Neural progenitor cell (in vitro differentiated cells): ENCODE measurements around the gene MCRIP2. TPM values are rescaled to one million over a fixed set of nuclear protein-coding genes. Genes with fewer than 3 reads are reported as not detected.

Source experiments
- DNase-seq: peaks from one replicate; pipeline ENCODE4 v3.0.0-alpha.2; 2016; ENCODE audit warnings: low spot score
- H2AFZ ChIP-seq: fragments of 200-600 bp; sonication (generic); replicated peaks from 2 replicates; pipeline ENCODE4 v1.6.1; 2016; ENCODE audit warnings: antibody characterized with exemption
- H3F3A ChIP-seq: fragments of 200-600 bp; sonication (generic); 2 replicates; pipeline ENCODE4 v1.6.1; 2016; ENCODE audit warnings: antibody characterized with exemption, low read depth
- H3K27ac ChIP-seq: fragments of 200-600 bp; sonication (generic); 2 replicates; pipeline ENCODE4 v1.5.1; 2016; ENCODE audit warnings: mild to moderate bottlenecking
- H3K27me3 ChIP-seq: fragments of 200-600 bp; sonication (generic); 2 replicates; pipeline ENCODE4 v1.6.1; 2016; ENCODE audit warnings: mild to moderate bottlenecking, moderate library complexity
- H3K36me3 ChIP-seq: fragments of 200-600 bp; sonication (generic); 2 replicates; pipeline ENCODE4 v1.5.1; 2016
- H3K4me1 ChIP-seq: fragments of 200-600 bp; sonication (generic); 2 replicates; pipeline ENCODE4 v1.6.1; 2016; ENCODE audit warnings: mixed run types
- H3K4me2 ChIP-seq: fragments of 200-600 bp; sonication (generic); 2 replicates; pipeline ENCODE4 v1.6.1; 2016
- H3K4me3 ChIP-seq: fragments of 200-600 bp; sonication (generic); 2 replicates; pipeline ENCODE4 v1.5.1; 2016
- H3K79me2 ChIP-seq: fragments of 200-600 bp; sonication (generic); 2 replicates; pipeline ENCODE4 v1.6.1; 2016; ENCODE audit warnings: low read depth
- H3K9ac ChIP-seq: fragments of 200-600 bp; sonication (generic); 2 replicates; pipeline ENCODE4 v1.6.1; 2016
- H3K9me3 ChIP-seq: fragments of 200-600 bp; sonication (generic); 2 replicates; pipeline ENCODE4 v1.5.1; 2016; ENCODE audit warnings: low read depth
- H4K20me1 ChIP-seq: fragments of 200-600 bp; sonication (generic); 2 replicates; pipeline ENCODE4 v1.6.1; 2016; ENCODE audit warnings: low read depth
- H3K27ac Mint-ChIP-seq: 3 replicates; pipeline ENCODE4 v1.8.0; 2021; ENCODE audit warnings: mixed read lengths
- H3K27me3 Mint-ChIP-seq: 2 replicates; pipeline ENCODE4 v1.8.0; 2022; ENCODE audit warnings: low read depth, mild to moderate bottlenecking, inconsistent platforms, moderate library complexity, mixed read lengths; ENCODE audit not compliant: insufficient read depth
- H3K36me3 Mint-ChIP-seq: 3 replicates; pipeline ENCODE4 v1.8.0; 2021; ENCODE audit warnings: mixed read lengths
- H3K4me1 Mint-ChIP-seq: 3 replicates; pipeline ENCODE4 v1.8.0; 2021; ENCODE audit warnings: mixed read lengths
- H3K4me3 Mint-ChIP-seq: 3 replicates; pipeline ENCODE4 v1.8.0; 2021; ENCODE audit warnings: mild to moderate bottlenecking, moderate library complexity, mixed read lengths
- H3K9me3 Mint-ChIP-seq: 3 replicates; pipeline ENCODE4 v1.8.0; 2020; ENCODE audit warnings: mixed read lengths
- CTCF ChIP-seq: fragments of 200-600 bp; sonication (generic); IDR thresholded peaks from 2 replicates; pipeline ENCODE4 v1.5.1; 2017; ENCODE audit warnings: antibody characterized with exemption, mild to moderate bottlenecking
- EZH2 ChIP-seq: fragments of 200-600 bp; sonication (generic); IDR thresholded peaks from 2 replicates; pipeline ENCODE4 v1.6.1; 2017; ENCODE audit warnings: antibody characterized with exemption, mild to moderate bottlenecking, moderate library complexity
- EZH2phosphoT487 ChIP-seq: fragments of 200-600 bp; sonication (generic); IDR thresholded peaks from 2 replicates; pipeline ENCODE4 v1.6.1; 2017; ENCODE audit warnings: antibody characterized with exemption
- total RNA-seq: library from RNA; depleted of rRNA; stranded (reverse); fragments of >200 nt; gene quantifications from 2 replicates; pipeline ENCODE4 v1.2.3, GENCODE V29; 2015; ENCODE audit warnings: low replicate concordance

The MCRIP2 gene
- total RNA-seq, 1 donor from 2014 or later = 1.5 TPM

DNA sequence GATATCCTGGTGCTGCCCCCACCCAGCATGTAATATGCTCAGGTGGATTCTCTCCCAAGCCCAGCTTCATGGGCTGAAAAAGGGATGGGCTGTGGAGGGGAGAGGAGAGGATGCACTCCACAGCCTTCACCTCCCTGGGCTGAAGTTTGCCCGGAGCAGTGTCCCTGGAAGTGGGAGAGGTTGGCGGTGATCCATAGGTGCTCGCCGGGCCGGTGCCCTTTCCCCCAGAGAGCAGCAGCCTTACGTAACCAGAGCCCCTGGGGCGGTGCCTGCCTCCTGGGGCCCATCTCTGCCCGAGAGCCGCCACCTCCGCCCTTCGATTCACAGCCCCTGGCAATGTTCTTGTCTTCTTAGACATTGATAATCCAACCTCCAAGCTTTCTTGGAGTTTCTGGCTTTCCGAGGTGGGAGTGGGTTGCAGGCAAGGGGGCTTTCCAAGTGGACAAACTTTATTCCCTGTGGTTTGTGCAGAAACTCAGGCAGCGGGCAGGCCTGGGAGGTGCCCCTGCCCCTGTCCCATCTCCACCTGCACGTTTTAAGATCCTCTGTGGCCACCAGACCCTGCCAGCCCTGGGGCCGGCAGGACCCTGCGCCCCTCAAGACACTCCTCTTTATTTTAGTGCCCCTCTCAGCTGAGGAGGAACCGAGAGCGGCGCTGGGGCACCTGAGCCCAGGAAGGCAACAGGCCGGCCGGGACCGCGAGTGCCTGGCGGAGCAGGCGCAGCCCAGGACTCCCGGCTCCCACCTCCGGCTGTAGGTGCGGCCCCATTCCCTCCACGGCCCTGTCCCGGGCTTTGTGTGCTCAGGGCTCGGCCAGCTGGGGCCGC lies 4.4 kb downstream of the MCRIP2 start:
- no peaks in the 10 kb centered on the region for H3K36me3 ChIP-seq
- H3K27ac ChIP-seq = no peak overlapping the region
- peaks cover 5% of the 10 kb centered on the region for H3K4me1 ChIP-seq
- H3K27me3 Mint-ChIP-seq = no peaks in the 10 kb centered on the region
- H3K79me2 ChIP-seq = no peaks in the 10 kb centered on the region
- H3K4me1 Mint-ChIP-seq = peaks cover 9% of the 10 kb centered on the region
- H3K36me3 Mint-ChIP-seq = no peaks in the 10 kb centered on the region
- H3K27me3 ChIP-seq = peaks cover 33% of the 10 kb centered on the region
- no peak overlapping the region for H3K4me2 ChIP-seq
- no peak overlapping the region for H3K4me3 ChIP-seq
- no peak for TF ChIP-seq EZH2
- no peak for TF ChIP-seq CTCF
- TF ChIP-seq EZH2phosphoT487 = no peak
- peaks cover 15% of the 10 kb centered on the region for H3F3A ChIP-seq
- peaks cover 16% of the 10 kb centered on the region for H4K20me1 ChIP-seq
- H3K9ac ChIP-seq = no peak overlapping the region
- no peak overlapping the region for H3K27ac Mint-ChIP-seq
- H2AFZ ChIP-seq = no peak overlapping the region
- no peak overlapping the region for H3K4me3 Mint-ChIP-seq
- no peak for DNase-seq
- H3K9me3 ChIP-seq = no peaks in the 10 kb centered on the region
- no peaks in the 10 kb centered on the region for H3K9me3 Mint-ChIP-seq

DNA sequence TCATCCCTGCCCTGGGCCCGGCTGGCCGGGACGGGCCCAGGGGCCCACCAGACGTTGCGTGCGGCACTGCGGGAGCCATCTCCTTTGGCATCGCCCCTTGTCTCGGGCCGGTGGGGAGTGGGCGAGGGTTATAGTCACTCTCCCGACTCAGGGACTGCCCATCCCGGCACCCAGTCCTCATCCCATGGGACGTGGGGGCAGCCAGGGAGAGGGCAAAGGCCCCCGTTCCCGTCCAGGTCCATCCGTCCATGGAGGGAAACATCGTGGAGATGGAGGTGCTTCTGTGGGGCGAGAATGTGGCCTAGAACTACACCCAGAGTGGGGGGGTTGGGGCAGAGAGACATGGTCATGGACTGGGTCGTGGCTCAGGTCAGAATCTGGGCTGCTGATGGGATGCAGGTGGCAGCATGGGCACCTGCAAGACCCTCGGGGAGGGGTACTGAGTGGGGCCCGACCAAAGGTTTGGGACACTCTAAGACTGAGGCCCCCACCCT lies 5.1 kb downstream of the MCRIP2 start:
- Histone ChIP-seq H3K79me2 (no peaks in the 10 kb centered on the region), H3K36me3 (no peaks in the 10 kb centered on the region), H4K20me1 (peaks cover 16% of the 10 kb centered on the region), H2AFZ (no peak overlapping the region), H3K4me2 (no peak overlapping the region), H3K9ac (no peak overlapping the region), H3K9me3 (no peaks in the 10 kb centered on the region), H3K4me3 (no peak overlapping the region), H3K27ac (no peak overlapping the region), H3F3A (peaks cover 15% of the 10 kb centered on the region), H3K4me1 (peaks cover 5% of the 10 kb centered on the region), H3K27me3 (peaks cover 26% of the 10 kb centered on the region)
- H3K4me3 Mint-ChIP-seq = peak overlapping the region; percentile 48
- TF ChIP-seq EZH2phosphoT487 (no peak), CTCF (no peak), EZH2 (no peak)
- H3K36me3 Mint-ChIP-seq = no peaks in the 10 kb centered on the region
- no peaks in the 10 kb centered on the region for H3K9me3 Mint-ChIP-seq
- no peak for DNase-seq
- H3K27ac Mint-ChIP-seq = no peak overlapping the region
- no peaks in the 10 kb centered on the region for H3K27me3 Mint-ChIP-seq
- H3K4me1 Mint-ChIP-seq = peaks cover 9% of the 10 kb centered on the region

- no peaks in the 10 kb centered on the region for H3K9me3 ChIP-seq
- peaks cover 16% of the 10 kb centered on the region for H4K20me1 ChIP-seq
- Mint-ChIP-seq H3K36me3 (no peaks in the 10 kb centered on the region), H3K9me3 (no peaks in the 10 kb centered on the region), H3K27me3 (no peaks in the 10 kb centered on the region), H3K27ac (no peak overlapping the region), H3K4me3 (peak overlapping the region; percentile 46), H3K4me1 (peaks cover 9% of the 10 kb centered on the region)
- no peak for DNase-seq
- no peak overlapping the region for H3K27ac ChIP-seq
- H3K9ac ChIP-seq = no peak overlapping the region
- peaks cover 5% of the 10 kb centered on the region for H3K4me1 ChIP-seq
- no peak overlapping the region for H2AFZ ChIP-seq
- TF ChIP-seq EZH2 = no peak
- H3K4me2 ChIP-seq = no peak overlapping the region
- peaks cover 20% of the 10 kb centered on the region for H3K27me3 ChIP-seq
- H3K36me3 ChIP-seq = no peaks in the 10 kb centered on the region
- no peak overlapping the region for H3K4me3 ChIP-seq
- H3F3A ChIP-seq = peaks cover 14% of the 10 kb centered on the region
- no peaks in the 10 kb centered on the region for H3K79me2 ChIP-seq
These were observed 5.7 kb downstream of the MCRIP2 start for GRCh38 chr16:647173-647902.
